GM10847 (cell line): ENCODE results near the gene PLPPR5.

ENCODE experiments used
- POLR2A ChIP-seq: IDR thresholded peaks from 2 replicates; pipeline ENCODE4 v1.6.1; 2011; ENCODE audit not compliant: insufficient read length; ENCODE audit errors: extremely low read depth

The PLPPR5 gene

GRCh38 chr1:98849969-98850636 is 154.6 kb downstream of the PLPPR5 start:
- no peak for TF ChIP-seq POLR2A

GRCh38 chr1:98842241-98842640 is 162.4 kb downstream of the PLPPR5 start:
- TF ChIP-seq POLR2A = no peak
